ENCODE results near the gene POU2AF3.
"Not testable (repeated sequence)": the region's sequence is repeated elsewhere in the genome, so short reads cannot be mapped to it uniquely, and the experiment has no call there.

Gene POU2AF3

GRCh38 chr11:111298413-111299100 lies at the start of gene POU2AF3:
TSS of gene POU2AF3 (plus strand) at chr11:111298546. CDS start at chr11:111298582, 36 bp downstream.
- in situ Hi-C loops (cut with MboI; ENCODE audit: low sequenced_read_pairs) = no loop called here

DNA sequence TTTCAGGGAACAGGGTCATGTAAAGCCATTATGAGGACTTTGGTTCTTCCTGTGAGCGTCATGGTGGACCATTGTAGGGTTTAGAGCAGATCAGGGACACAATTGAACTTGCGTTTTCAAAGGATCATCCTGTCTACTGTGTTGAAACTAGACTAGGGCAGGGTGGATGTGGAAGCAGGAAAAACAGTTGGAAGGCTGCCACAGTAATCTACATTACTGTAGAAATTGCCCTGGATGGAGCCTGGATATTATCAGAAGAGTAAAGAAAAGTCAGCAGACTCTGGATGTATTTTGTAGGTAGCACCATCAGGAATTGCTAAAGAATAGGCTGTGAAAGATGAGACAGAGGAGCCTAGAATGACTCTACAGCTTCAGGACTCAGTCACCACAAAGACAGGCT lies 47.4 kb upstream of the POU2AF3 start:
- in situ Hi-C loops (cut with MboI; ENCODE audit: low sequenced_read_pairs) = no loop called here

- in situ Hi-C loops (cut with MboI; ENCODE audit: low sequenced_read_pairs) = no loop called here
Measured at GRCh38 chr11:111253131-111253530, 45.2 kb upstream of the POU2AF3 start.

DNA sequence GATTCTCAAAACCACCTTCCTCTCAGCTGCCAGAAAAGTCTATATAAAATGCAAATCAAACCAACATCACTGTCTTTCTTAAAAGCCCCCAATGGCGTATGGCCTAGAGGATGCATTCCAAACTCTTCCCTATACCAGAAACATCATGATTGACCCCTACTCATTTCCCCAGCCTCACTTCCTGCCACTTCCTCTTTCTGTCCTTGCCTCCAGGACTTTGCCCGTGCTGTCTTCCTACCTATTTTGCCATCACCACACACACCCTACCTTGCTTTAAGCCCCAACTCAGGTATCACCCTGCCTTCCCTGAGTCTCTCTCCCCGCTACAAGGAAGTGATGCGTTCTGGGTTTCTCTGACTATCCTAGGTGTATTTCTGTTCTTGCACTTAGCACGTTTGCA lies 44.7 kb upstream of the POU2AF3 start:
- in situ Hi-C loops (cut with MboI; ENCODE audit: low sequenced_read_pairs) = no loop called here

DNA sequence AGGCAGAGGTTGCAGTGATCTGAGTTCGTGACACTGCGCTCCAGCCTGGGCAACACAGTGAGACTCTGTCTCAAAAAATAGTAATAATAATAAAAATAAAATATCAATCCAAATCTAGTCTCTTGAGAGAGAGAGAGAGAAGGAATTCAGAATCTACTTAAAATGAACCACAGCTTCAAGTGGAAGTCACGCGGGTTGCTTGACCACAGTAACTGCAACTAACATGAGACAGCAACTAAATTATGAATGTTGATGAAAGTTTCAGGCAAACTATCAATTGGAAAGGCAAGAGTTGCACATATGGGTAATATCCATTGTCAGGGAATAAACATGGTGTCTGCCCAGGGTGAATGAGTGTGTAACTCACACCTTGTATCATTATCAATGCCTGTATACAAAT lies 40.3 kb upstream of the POU2AF3 start:
- in situ Hi-C loops (cut with MboI; ENCODE audit: low sequenced_read_pairs) = no loop called here

DNA sequence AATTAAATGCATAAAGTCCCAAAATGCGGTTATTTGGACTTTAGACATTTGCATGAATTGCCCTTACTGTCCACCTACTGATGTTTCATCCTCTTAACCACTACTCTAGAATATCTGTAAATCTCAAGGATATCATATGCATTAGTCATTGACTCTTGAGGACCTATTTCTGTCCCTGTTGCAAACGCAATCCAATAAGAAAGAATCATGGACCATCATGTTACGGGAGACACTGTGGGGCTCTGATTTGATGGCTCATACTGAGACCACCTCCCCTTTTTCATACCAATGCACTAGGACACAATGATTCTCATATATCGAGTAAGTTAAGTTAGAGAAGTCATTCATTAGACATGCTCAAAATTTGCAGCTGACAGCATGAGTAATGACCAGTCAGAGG lies 38.5 kb upstream of the POU2AF3 start:
- in situ Hi-C loops (cut with MboI; ENCODE audit: low sequenced_read_pairs) = no loop called here

- in situ Hi-C loops (cut with MboI; ENCODE audit: low sequenced_read_pairs) = no loop called here
Measured at GRCh38 chr11:111260811-111261210, 37.5 kb upstream of the POU2AF3 start.

GRCh38 chr11:111264646-111265045 lies 33.7 kb upstream of the POU2AF3 start:
- in situ Hi-C loops (cut with MboI; ENCODE audit: low sequenced_read_pairs) = no loop called here

DNA sequence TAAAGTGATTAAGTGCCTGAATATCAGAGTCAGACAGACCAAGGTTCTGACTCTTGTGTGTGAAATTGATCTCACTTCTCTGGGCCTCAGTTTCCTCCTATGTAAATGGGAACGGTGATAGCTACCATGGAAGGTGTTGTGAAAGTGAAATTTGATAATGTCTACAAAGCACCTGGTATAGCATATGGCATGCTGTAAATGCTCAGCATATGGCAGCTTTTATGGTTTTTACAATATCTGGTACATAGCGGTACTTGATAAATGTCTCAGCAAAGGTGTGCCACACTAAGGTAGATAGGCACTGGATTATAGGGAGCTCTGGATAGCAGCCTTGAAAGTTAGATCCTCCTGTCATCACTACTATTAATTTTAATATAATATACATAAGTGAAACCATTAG lies 32.9 kb upstream of the POU2AF3 start:
- in situ Hi-C loops (cut with MboI; ENCODE audit: low sequenced_read_pairs) = no loop called here

DNA sequence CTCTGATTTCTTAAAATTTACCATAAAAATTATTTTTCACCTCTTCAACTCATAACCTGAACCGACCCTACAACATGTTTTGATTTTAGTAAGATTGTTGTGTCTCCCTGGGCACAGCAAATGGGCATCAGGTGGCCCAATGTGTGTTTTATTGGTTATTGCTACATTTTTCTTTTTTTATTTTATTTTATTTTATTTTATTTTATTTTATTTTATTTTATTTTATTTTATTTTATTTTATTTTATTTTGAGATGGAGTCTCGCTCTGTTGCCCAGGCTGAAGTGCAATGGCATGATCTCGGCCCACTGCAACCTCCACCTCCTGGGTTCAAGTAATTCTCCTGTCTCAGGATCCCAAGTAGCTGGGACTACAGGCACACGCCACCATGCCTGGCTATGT lies 30.0 kb upstream of the POU2AF3 start:
- in situ Hi-C loops (cut with MboI; ENCODE audit: low sequenced_read_pairs) = not testable (repeated sequence)

GRCh38 chr11:111269146-111269868 lies 29.0 kb upstream of the POU2AF3 start:
- in situ Hi-C loops (cut with MboI; ENCODE audit: low sequenced_read_pairs) = no loop called here

- in situ Hi-C loops (cut with MboI; ENCODE audit: low sequenced_read_pairs) = no loop called here
Measured at GRCh38 chr11:111272420-111272819, 25.9 kb upstream of the POU2AF3 start.

DNA sequence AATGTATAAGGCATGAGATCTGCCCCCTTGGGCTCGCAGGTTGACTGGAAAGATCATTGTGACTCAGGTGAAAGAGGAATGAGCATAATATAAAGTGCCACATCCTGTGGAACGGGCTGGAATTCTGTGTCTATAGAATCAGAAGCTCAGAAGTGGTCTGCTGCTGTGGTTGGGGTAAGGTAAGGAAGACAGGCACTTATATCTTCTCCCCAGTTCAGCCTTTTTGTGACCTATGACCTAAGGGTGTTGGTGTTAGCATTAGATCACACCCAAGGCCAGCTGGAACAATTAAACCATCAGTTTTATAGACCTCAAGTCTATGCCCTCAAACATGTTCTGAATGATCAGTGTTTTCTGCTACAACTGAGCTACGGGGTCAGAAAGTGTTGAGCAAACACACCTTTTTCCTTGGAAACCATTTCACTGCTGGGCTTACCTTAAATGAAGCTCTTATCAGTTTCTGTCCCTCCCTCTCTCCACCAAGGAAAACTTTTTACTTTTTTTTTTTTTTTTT lies 15.7 kb upstream of the POU2AF3 start:
- in situ Hi-C loops (cut with MboI; ENCODE audit: low sequenced_read_pairs) = loop anchor here (10.0 kb wide), 1 partner anchor 142 kb away; no protein-coding TSS in a partner anchor

GRCh38 chr11:111283945-111284481 lies 14.3 kb upstream of the POU2AF3 start:
- in situ Hi-C loops (cut with MboI; ENCODE audit: low sequenced_read_pairs) = loop anchor here (10.0 kb wide), 1 partner anchor 141 kb away; no protein-coding TSS in a partner anchor

DNA sequence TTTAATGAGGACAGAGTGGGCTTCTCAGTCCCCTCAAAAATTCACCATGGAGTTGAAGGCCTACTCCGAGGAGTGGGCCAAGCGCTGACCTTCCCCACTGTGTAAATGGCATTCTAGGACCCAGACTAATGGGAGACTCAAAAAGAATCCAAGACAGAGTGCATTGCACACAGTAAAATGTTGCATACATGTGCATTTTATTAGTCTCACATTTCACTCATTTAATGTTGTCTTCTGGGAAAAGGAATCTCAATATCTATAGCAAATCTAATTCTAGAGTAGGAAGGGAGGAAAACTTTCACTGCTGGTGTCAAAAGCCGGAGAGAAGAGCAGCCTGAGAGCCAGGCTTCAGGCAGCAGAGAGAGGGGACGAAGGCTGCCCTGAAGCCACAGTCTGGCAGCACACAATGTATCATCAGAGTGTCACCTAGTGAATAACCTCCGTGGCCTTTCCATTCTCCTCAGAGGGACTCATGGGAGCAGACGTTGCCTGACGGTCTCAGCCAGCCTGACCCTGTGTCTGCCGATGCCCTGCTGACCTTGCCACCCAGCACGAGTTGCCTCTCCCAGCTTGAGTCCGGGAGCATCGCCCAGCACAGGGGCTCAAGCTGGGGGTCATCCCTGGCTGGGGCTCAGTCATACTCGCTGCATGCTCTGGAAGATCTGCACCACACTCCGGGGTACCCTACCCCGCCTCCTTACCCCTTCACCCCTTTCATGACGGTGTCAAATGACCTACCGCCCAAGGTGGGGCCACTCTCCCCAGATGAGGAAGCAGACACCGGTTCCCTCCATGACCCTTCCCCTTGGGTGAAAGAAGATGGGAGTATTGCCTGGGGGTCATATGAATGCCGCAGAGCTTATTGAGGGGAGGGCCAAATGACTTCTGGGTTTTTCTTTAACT lies 12.9 kb upstream of the POU2AF3 start:
- in situ Hi-C loops (cut with MboI; ENCODE audit: low sequenced_read_pairs) = loop anchor here (10.0 kb wide), 1 partner anchor 139 kb away; no protein-coding TSS in a partner anchor

DNA sequence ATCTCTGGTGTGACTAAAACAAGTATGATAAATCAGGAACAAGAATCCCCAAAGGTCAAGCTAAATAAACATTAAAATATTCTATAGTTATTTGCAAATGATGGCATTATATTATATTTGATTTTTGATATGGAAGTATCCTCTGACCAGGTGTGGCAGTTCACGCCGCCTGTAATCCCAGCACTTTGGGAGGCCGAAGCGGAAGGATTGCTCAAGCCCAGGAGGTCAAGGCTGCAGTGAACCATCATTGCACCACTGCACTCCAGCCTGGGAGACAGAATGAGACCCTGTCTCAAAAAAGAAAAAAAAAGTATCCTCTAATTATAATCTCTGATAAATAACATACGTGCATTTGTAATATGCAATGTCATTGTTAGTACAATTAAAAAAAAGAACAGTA lies 6.6 kb upstream of the POU2AF3 start:
- in situ Hi-C loops (cut with MboI; ENCODE audit: low sequenced_read_pairs) = no loop called here

DNA sequence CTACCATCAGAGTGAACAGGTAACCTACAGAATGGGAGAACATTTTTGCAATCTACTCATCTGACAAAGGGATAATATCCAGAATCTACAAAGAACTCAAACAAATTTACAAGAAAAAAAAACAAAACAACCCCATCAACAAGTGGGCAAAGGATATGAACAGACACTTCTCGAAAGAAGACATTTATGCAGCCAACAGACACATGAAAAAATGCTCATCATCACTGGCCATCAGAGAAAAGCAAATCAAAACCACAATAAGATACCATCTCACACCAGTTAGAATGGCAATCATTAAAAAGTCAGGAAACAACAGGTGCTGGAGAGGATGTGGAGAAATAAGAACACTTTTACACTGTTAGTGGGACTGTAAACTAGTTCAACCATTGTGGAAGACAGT lies 5.9 kb upstream of the POU2AF3 start:
- in situ Hi-C loops (cut with MboI; ENCODE audit: low sequenced_read_pairs) = not testable (repeated sequence)

- in situ Hi-C loops (cut with MboI; ENCODE audit: low sequenced_read_pairs) = no loop called here
Measured at GRCh38 chr11:111296196-111296595, 2.1 kb upstream of the POU2AF3 start.

DNA sequence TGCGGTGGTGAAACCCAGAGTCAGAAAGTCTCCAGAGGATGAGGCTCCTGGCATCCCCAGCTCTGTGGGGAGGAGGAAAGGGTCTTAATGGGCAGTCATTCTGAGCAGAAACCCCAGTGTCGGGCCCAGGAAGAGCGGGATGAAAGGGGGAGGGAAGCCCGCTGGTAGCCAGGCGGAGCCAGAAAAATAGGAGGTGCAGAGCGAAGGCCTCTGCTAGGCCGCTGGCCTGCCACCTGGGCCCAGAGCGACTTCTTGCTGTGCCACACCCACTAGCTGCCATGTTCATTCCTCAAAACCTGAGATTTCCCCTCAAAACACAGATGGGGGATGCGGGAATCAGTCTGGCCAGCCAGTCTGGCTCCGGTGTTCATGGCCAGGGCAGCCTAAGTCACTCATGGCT lies 650 bp upstream of the POU2AF3 start:
- in situ Hi-C loops (cut with MboI; ENCODE audit: low sequenced_read_pairs) = no loop called here

- in situ Hi-C loops (cut with MboI; ENCODE audit: low sequenced_read_pairs) = no loop called here
Measured at GRCh38 chr11:111299101-111300026, 1.0 kb downstream of the POU2AF3 start.
